Measurements from ENCODE around the gene FLNB. TPM values are rescaled to one million over a fixed set of nuclear protein-coding genes. Genes with fewer than 3 reads are reported as not detected.

Gene FLNB
- total RNA-seq, 1 experiment from 2014 or later: 83.4 TPM

DNA sequence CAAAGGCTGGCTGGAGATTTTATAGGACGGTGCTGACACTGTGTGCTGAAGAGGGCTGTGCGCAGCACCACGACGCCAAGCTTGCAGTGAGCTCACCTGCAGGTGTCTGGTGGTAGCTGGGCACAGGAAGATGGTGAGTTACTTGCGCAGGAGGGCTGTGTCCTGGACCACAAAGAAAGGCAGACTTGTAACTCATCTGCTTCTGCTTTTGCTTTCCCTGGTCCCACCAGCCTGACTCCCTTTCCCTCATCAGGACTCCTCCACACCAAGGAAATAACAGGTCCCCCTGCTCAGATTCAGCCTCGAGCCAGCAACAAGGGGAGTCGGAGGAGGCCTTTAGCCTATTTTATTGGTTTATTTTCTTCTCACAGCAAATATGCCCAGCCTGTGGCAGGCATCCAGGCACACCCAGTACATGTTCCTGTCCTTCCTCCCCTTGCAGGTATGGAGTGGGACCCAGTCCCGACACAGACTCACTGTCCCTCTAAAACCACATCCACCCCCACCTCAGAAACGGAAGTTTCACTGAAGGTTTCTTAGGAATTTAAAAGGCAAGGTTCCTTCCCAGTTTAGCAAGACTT lies 35.6 kb upstream of the FLNB start:
- Histone ChIP-seq H3K27ac (ENCODE audit: insufficient read length, low read depth, low read length) (no peak overlapping the region), H4K20me1 (ENCODE audit: control insufficient read depth, insufficient read depth, insufficient read length) (no peaks in the 10 kb centered on the region), H3K23ac (ENCODE audit: insufficient read length, low read depth, low read length) (no peak overlapping the region), H2BK20ac (ENCODE audit: low read depth, low read length, poor library complexity, severe bottlenecking) (no peak overlapping the region), H3K23me2 (ENCODE audit: insufficient read length, low read depth, low read length, poor library complexity, severe bottlenecking) (no peaks in the 10 kb centered on the region), H4K8ac (replicated peaks; ENCODE audit: insufficient read length, low read depth, low read length) (no peak overlapping the region), H3K4me1 (ENCODE audit: insufficient read depth, low read length) (no peaks in the 10 kb centered on the region; the same call in 1 of the 2 replicates), H3K4ac (ENCODE audit: low read depth, low read length) (no peak overlapping the region), H3K56ac (ENCODE audit: insufficient read length, low read depth, low read length) (no peak overlapping the region), H2AFZ (ENCODE audit: low read length) (no peak overlapping the region), H3K27me3 (ENCODE audit: insufficient read depth, low read length) (no peaks in the 10 kb centered on the region), H3K9ac (ENCODE audit: extremely low read depth, insufficient read length, low read length) (no peak overlapping the region), H4K91ac (ENCODE audit: insufficient read length, low read depth, low read length) (no peak overlapping the region), H3T11ph (ENCODE audit: low read length) (no peak overlapping the region), H3K79me2 (ENCODE audit: insufficient read depth, low read length) (no peaks in the 10 kb centered on the region), H2BK120ac (ENCODE audit: low read depth, low read length, poor library complexity, severe bottlenecking) (no peak overlapping the region), H3K18ac (ENCODE audit: insufficient read length, low read depth, low read length) (no peak overlapping the region), H2BK12ac (ENCODE audit: insufficient read length, low read depth, low read length) (no peak overlapping the region), H3K4me2 (ENCODE audit: insufficient read depth, insufficient read length, low read length) (no peak overlapping the region), H3K14ac (ENCODE audit: insufficient read depth, low read length) (peak overlapping the region; percentile 41; the same call in 1 of the 2 replicates), H2BK5ac (ENCODE audit: insufficient read length, low read length) (no peak overlapping the region), H2AK5ac (ENCODE audit: insufficient read length, low read length) (no peak overlapping the region), H2BK15ac (ENCODE audit: low read depth, low read length) (no peak overlapping the region), H4K5ac (ENCODE audit: insufficient read length, low read depth, low read length) (no peak overlapping the region), H3K9me3 (ENCODE audit: control insufficient read depth, low read depth, low read length) (no peaks in the 10 kb centered on the region), H3K79me1 (ENCODE audit: insufficient read depth, low read depth, low read length, poor library complexity, severe bottlenecking) (no peaks in the 10 kb centered on the region)
- no CpG with 5 or more reads among the region's 9 CpGs for WGBS (ENCODE audit: extremely low coverage, insufficient read length, low lambda C conversion rate)
- peak overlapping the region; percentile 15 to 92 (median 69); a peak in 5 of 7 replicates for H3K27ac Mint-ChIP-seq
- H3K4me3 Mint-ChIP-seq: no peak overlapping the region
- H3K4me1 Mint-ChIP-seq: peaks cover 24 to 29% of the 10 kb centered on the region in 2 experiments
- TF ChIP-seq, protein P1, sequence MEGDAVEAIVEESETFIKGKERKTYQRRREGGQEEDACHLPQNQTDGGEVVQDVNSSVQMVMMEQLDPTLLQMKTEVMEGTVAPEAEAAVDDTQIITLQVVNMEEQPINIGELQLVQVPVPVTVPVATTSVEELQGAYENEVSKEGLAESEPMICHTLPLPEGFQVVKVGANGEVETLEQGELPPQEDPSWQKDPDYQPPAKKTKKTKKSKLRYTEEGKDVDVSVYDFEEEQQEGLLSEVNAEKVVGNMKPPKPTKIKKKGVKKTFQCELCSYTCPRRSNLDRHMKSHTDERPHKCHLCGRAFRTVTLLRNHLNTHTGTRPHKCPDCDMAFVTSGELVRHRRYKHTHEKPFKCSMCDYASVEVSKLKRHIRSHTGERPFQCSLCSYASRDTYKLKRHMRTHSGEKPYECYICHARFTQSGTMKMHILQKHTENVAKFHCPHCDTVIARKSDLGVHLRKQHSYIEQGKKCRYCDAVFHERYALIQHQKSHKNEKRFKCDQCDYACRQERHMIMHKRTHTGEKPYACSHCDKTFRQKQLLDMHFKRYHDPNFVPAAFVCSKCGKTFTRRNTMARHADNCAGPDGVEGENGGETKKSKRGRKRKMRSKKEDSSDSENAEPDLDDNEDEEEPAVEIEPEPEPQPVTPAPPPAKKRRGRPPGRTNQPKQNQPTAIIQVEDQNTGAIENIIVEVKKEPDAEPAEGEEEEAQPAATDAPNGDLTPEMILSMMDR (conservative IDR thresholded peaks at IDR 0.05): no peak
- H3K27me3 Mint-ChIP-seq (ENCODE audit: low read depth): no peaks in the 10 kb centered on the region
- H3K9me3 Mint-ChIP-seq: no peaks in the 10 kb centered on the region
- no peaks in the 10 kb centered on the region; a peak in 1 of 7 replicates for H3K36me3 Mint-ChIP-seq (ENCODE audit: insufficient read depth in 1 of 3, low read depth in 3 of 3)
- DNase-seq: no peak

Measured in H9 (cell line).